ENCODE data around the gene CELSR3. TPM values are rescaled to one million over a fixed set of nuclear protein-coding genes. Genes with fewer than 3 reads are reported as not detected.

Gene CELSR3
- total RNA-seq, 3 donors from 2014 or later (not counting 1 experiment from before 2014, with no cell fraction given), result 2.0 to 3.4 (median 2.6) TPM

DNA sequence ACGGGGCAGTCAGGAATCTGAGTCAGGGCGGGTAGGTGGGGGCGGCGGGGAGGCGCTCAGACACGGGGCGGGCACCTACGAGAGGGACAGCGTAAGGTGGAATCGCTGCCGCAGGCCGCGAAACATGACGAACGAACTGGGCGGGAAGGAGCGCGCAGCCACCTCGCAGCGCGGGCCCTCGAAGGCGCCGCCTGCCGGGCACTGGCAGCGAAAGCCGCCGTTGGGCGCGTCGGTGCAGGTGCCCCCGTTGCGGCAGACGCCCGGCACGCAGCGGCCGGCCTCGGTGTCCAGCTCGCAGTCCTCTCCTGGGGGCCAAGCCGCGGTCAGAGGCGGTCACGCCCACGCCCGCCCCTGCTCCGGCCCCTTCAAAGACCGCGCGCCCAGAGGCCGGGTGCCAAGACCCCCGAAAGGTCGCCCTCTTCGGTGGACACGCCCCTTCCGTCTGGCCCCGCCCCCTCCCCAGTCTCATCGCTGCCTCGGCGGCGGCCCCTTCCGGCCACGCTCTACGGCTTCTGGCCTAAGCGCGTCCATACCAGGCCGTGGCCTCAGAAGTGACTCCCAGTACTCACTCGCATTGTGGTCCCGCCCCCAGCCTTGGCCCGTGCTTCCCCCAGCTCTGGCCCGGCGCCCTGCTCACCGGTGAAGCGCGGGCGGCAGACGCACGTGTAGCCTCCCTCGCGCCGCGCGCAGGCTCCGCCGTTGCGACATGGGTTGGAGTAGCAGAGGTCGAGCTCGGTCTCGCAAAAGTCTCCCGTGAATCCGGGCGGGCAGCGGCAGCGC lies 6.4 kb downstream of the CELSR3 start:
- H3K27me3 ChIP-seq (ENCODE audit: control insufficient read depth, insufficient read depth, low read length), result peaks cover 3% of the 10 kb centered on the region
- H3K4me1 ChIP-seq (ENCODE audit: control insufficient read depth, insufficient read depth, low read length), result peaks cover 27% of the 10 kb centered on the region
- Mint-ChIP-seq H3K9me3 (no peaks in the 10 kb centered on the region), H3K4me1 (peaks cover 5 to 8% of the 10 kb centered on the region in 2 donors), H3K36me3 (no peaks in the 10 kb centered on the region), H3K27me3 (ENCODE audit: low read depth in 2 of 2) (peaks cover 7 to 8% of the 10 kb centered on the region in 2 donors), H3K27ac (peak overlapping the region; percentile 31 to 73), H3K4me3 (peak overlapping the region; percentile 77)
- peaks cover 3% of the 10 kb centered on the region for H3K9me3 ChIP-seq (ENCODE audit: control insufficient read depth, insufficient read depth, low read length)
- TF ChIP-seq, protein P1, sequence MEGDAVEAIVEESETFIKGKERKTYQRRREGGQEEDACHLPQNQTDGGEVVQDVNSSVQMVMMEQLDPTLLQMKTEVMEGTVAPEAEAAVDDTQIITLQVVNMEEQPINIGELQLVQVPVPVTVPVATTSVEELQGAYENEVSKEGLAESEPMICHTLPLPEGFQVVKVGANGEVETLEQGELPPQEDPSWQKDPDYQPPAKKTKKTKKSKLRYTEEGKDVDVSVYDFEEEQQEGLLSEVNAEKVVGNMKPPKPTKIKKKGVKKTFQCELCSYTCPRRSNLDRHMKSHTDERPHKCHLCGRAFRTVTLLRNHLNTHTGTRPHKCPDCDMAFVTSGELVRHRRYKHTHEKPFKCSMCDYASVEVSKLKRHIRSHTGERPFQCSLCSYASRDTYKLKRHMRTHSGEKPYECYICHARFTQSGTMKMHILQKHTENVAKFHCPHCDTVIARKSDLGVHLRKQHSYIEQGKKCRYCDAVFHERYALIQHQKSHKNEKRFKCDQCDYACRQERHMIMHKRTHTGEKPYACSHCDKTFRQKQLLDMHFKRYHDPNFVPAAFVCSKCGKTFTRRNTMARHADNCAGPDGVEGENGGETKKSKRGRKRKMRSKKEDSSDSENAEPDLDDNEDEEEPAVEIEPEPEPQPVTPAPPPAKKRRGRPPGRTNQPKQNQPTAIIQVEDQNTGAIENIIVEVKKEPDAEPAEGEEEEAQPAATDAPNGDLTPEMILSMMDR (IDR thresholded peaks at IDR 0.05), result peak; percentile 78
- H3K27ac ChIP-seq (ENCODE audit: low read length), result peak overlapping the region; percentile 58
- DNase-seq (peak; percentile 83 to 94), ATAC-seq (peak; percentile 86 to 89 (median 87))
- intact Hi-C loops (cut with micrococcal nuclease), result no loop called here
- 6% methylated on average over 94 of the region's 94 CpGs for WGBS (ENCODE audit: insufficient coverage)
- no peaks in the 10 kb centered on the region for H3K36me3 ChIP-seq (ENCODE audit: control insufficient read depth, insufficient read depth, low read length)
- H3K4me3 ChIP-seq (ENCODE audit: low read length), result peak overlapping the region; percentile 49

DNA sequence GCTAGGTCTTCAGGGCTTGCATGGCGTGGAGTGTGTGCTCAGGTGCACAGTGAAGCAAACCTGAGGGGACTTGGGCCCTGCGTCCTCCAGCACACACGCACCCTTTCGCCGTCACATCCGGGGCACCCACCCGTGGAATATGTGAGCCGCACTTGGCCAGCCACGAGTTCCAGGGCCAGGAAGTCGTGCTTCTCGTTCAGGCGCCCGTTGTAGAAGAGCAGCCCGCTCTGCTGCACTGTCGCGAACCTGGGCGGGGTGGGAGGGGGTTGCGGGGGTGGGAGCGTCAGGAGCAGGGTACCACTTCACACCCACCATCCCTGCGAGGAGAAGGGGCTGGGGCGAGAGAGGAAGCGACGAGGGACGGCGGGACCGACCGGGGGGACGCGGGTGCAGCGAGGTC lies 7.1 kb downstream of the CELSR3 start:
- ATAC-seq (peak; percentile 24 to 52 (median 31)), DNase-seq (peak in 1 of 2 donors; percentile 75)
- H3K36me3 Mint-ChIP-seq, result no peaks in the 10 kb centered on the region
- H3K27ac ChIP-seq (ENCODE audit: low read length), result peak overlapping the region; percentile 58
- H3K9me3 ChIP-seq (ENCODE audit: control insufficient read depth, insufficient read depth, low read length), result no peaks in the 10 kb centered on the region
- H3K27ac Mint-ChIP-seq, result peak overlapping the region; percentile 31 to 73
- peak overlapping the region; percentile 75 for H3K4me3 Mint-ChIP-seq
- peaks cover 5 to 8% of the 10 kb centered on the region in 2 donors for H3K4me1 Mint-ChIP-seq
- H3K9me3 Mint-ChIP-seq, result no peaks in the 10 kb centered on the region
- H3K4me1 ChIP-seq (ENCODE audit: control insufficient read depth, insufficient read depth, low read length), result peaks cover 21% of the 10 kb centered on the region
- peak overlapping the region; percentile 49 for H3K4me3 ChIP-seq (ENCODE audit: low read length)
- WGBS (ENCODE audit: insufficient coverage), result 10% methylated on average over 25 of the region's 30 CpGs
- peaks cover under 1% of the 10 kb centered on the region for H3K27me3 ChIP-seq (ENCODE audit: control insufficient read depth, insufficient read depth, low read length)
- TF ChIP-seq, protein P1 (IDR thresholded peaks at IDR 0.05), result no peak
- H3K36me3 ChIP-seq (ENCODE audit: control insufficient read depth, insufficient read depth, low read length), result no peaks in the 10 kb centered on the region
- intact Hi-C loops (cut with micrococcal nuclease), result loop anchor here (1.0 kb wide), 1 partner anchor 20 kb away; the partner anchor contains the start of gene SLC26A6
- peaks cover 7 to 8% of the 10 kb centered on the region in 2 donors for H3K27me3 Mint-ChIP-seq (ENCODE audit: low read depth in 2 of 2)

DNA sequence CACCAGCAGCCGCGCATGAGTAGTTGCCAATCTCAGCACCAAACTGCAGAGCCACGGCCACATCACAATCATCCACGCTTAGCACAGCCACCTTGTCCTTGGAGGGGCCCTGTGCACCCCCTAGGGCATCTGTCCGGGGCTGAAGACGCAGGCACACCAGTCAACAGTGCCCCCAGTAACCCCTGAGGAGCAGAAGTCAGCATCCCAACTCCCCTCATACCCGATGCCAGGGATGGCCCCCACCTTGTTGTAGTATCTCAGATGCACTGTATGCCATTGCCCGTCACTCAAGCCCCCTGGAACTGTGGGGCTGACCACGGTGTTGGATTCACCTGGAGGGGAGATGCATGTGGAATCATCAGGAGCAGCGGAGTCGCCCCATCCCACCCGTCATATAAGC lies 7.6 kb downstream of the CELSR3 start:
- Mint-ChIP-seq H3K4me3 (peak overlapping the region; percentile 65), H3K4me1 (peaks cover 5 to 8% of the 10 kb centered on the region in 2 donors), H3K27ac (peak overlapping the region in 1 of 2 donors; percentile 73), H3K36me3 (no peaks in the 10 kb centered on the region), H3K27me3 (ENCODE audit: low read depth in 2 of 2) (peaks cover 5 to 8% of the 10 kb centered on the region in 2 donors), H3K9me3 (no peaks in the 10 kb centered on the region)
- Histone ChIP-seq H3K9me3 (ENCODE audit: control insufficient read depth, insufficient read depth, low read length) (no peaks in the 10 kb centered on the region), H3K27ac (ENCODE audit: low read length) (no peak overlapping the region), H3K4me1 (ENCODE audit: control insufficient read depth, insufficient read depth, low read length) (peaks cover 21% of the 10 kb centered on the region), H3K36me3 (ENCODE audit: control insufficient read depth, insufficient read depth, low read length) (no peaks in the 10 kb centered on the region), H3K4me3 (ENCODE audit: low read length) (no peak overlapping the region), H3K27me3 (ENCODE audit: control insufficient read depth, insufficient read depth, low read length) (no peaks in the 10 kb centered on the region)
- 95% methylated on average over 12 of the region's 12 CpGs for WGBS (ENCODE audit: insufficient coverage)
- DNase-seq (no peak), ATAC-seq (no peak)
- intact Hi-C loops (cut with micrococcal nuclease), result loop anchor here (1.0 kb wide), 1 partner anchor 20 kb away; the partner anchor contains the start of gene SLC26A6
- TF ChIP-seq, protein P1 (IDR thresholded peaks at IDR 0.05), result no peak
